HCT116 (cell line): Measurements from ENCODE around the gene RFESD. TPM values are rescaled to one million over a fixed set of nuclear protein-coding genes. Genes with fewer than 3 reads are reported as not detected.

ENCODE experiments used
- ATAC-seq: fragments of 200-7000 bp; cut with Tn5 transposase; 2 replicates; pipeline ENCODE4 v1.9.1; 2020; ENCODE audit warnings: mild to moderate bottlenecking, moderate library complexity
- BruUV-seq: library from RNA; stranded (reverse); fragments of 400-500 nt; replicated peaks from 2 replicates; lab custom pipeline; 2021; lab: Mats Ljungman, UMichigan
- CTCF ChIA-PET: fragments of 300-600 bp; sonication (Branson Sonifier 250); formaldehyde crosslinking; loops from one replicate; lab custom pipeline; 2021; ENCODE audit warnings: antibody characterized with exemption; lab: Charles Lee
- POLR2A ChIA-PET: fragments of 300-600, 350-600 bp; sonication (Branson Sonifier 250); formaldehyde crosslinking; loops from one replicate; lab custom pipeline; 2021; ENCODE audit warnings: antibody characterized with exemption; lab: Charles Lee
- RAD21 ChIA-PET, 2 experiments: fragments of 300-600 bp; sonication (Branson Sonifier 250); formaldehyde crosslinking; loops; one replicate each; lab custom pipeline; 2023; ENCODE audit warnings: low total read pairs in 2 of 2; ENCODE audit not compliant: uncharacterized antibody in 2 of 2, unreplicated experiment in 2 of 2, low non-redundant PET in 1 of 2; lab: Charles Lee
- DNase-seq: peaks from one replicate; pipeline ENCODE4 v3.0.0-alpha.2; 2010; ENCODE audit warnings: low read depth, low spot score
- H2AFZ ChIP-seq: fragments of 200-600 bp; shearing (Covaris generic), sonication (generic); 2 replicates; pipeline ENCODE4 v1.6.1; 2017; ENCODE audit warnings: low read depth, mixed run types, mixed read lengths, antibody characterized with exemption, low read length; ENCODE audit not compliant: poor library complexity, severe bottlenecking
- H3K27ac ChIP-seq: 2 replicates; pipeline ENCODE4 v1.5.1; 2012; ENCODE audit warnings: low read depth, low read length
- H3K27me3 ChIP-seq: fragments of 200-600 bp; sonication (generic); 2 replicates; pipeline ENCODE4 v1.6.1; 2016; ENCODE audit warnings: mixed run types, low read length, mixed read lengths; ENCODE audit not compliant: insufficient read depth
- H3K36me3 ChIP-seq, 2 experiments: fragments of 200-500 bp in 1 of 2; fragments of 200-600 bp in 1 of 2; sonication (Bioruptor generic) in 1 of 2; sonication (generic) in 1 of 2; 2 replicates each; pipeline versions ENCODE4 v1.5.1 to v1.6.1; 2014 to 2016; ENCODE audit warnings: low read length in 2 of 2, inconsistent platforms in 1 of 2, mixed read lengths in 1 of 2, mixed run types in 1 of 2; ENCODE audit not compliant: insufficient read depth in 2 of 2, control insufficient read depth in 1 of 2
- H3K4me1 ChIP-seq, 2 experiments: fragments of 200-600 bp in 1 of 2; sonication (generic) in 1 of 2; 2 replicates each; pipeline versions ENCODE4 v1.5.1 to v1.6.1; 2012 to 2017; ENCODE audit warnings: low read length in 2 of 2, inconsistent platforms in 1 of 2, mild to moderate bottlenecking in 1 of 2, mixed read lengths in 1 of 2, mixed run types in 1 of 2, moderate library complexity in 1 of 2; ENCODE audit not compliant: insufficient read depth in 2 of 2, control insufficient read depth in 1 of 2
- H3K4me2 ChIP-seq: fragments of 200-600 bp; sonication (generic); 2 replicates; pipeline ENCODE4 v1.6.1; 2017; ENCODE audit warnings: mixed run types, low read length, mixed read lengths
- H3K4me3 ChIP-seq, 2 experiments: fragments of 200-600 bp in 1 of 2; sonication (generic) in 1 of 2; replicated peaks in 1 of 2; 2 replicates each; pipeline ENCODE4 v1.5.1; 2011 to 2016; ENCODE audit warnings: low read length in 2 of 2, control low read depth in 1 of 2, low read depth in 1 of 2, mild to moderate bottlenecking in 1 of 2, mixed read lengths in 1 of 2, mixed run types in 1 of 2
- H3K79me2 ChIP-seq: fragments of 200-600 bp; sonication (generic); 2 replicates; pipeline ENCODE4 v1.6.1; 2017; ENCODE audit warnings: mild to moderate bottlenecking, mixed run types, low read length, moderate library complexity, mixed read lengths; ENCODE audit not compliant: insufficient read depth
- H3K9ac ChIP-seq: fragments of 200-600 bp; sonication (generic); 2 replicates; pipeline ENCODE4 v1.6.1; 2016; ENCODE audit warnings: low read length, mixed read lengths
- H3K9me2 ChIP-seq: fragments of 200-600 bp; sonication (generic), shearing (Covaris generic); 2 replicates; pipeline ENCODE4 v1.6.1; 2017; ENCODE audit warnings: mixed run types, mild to moderate bottlenecking, moderate library complexity; ENCODE audit not compliant: insufficient read depth
- H3K9me3 ChIP-seq, 2 experiments: fragments of 200-500 bp in 1 of 2; fragments of 200-600 bp in 1 of 2; sonication (Bioruptor generic) in 1 of 2; sonication (generic) in 1 of 2; 2 replicates each; pipeline ENCODE4 v1.6.1; 2014 to 2017; ENCODE audit warnings: low read length in 2 of 2, mixed read lengths in 2 of 2, inconsistent platforms in 1 of 2, low read depth in 1 of 2, mild to moderate bottlenecking in 1 of 2, mixed run types in 1 of 2, moderate library complexity in 1 of 2; ENCODE audit not compliant: control insufficient read depth in 1 of 2, insufficient read depth in 1 of 2
- H4K20me1 ChIP-seq: fragments of 200-600 bp; sonication (generic), shearing (Covaris generic); 2 replicates; pipeline ENCODE4 v1.6.1; 2017; ENCODE audit warnings: mixed run types, mild to moderate bottlenecking, moderate library complexity; ENCODE audit not compliant: insufficient read depth
- CBX3 ChIP-seq: IDR thresholded peaks from 2 replicates; pipeline ENCODE4 v1.6.1; 2012; ENCODE audit warnings: low read depth
- CEBPB ChIP-seq: IDR thresholded peaks from 2 replicates; pipeline ENCODE4 v1.6.1; 2012; ENCODE audit warnings: low read depth
- ELF1 ChIP-seq: IDR thresholded peaks from 2 replicates; pipeline ENCODE4 v1.6.1; 2012; ENCODE audit warnings: low read depth, borderline replicate concordance
- EZH2phosphoT487 ChIP-seq: fragments of 200-600 bp; IDR thresholded peaks from 2 replicates; pipeline ENCODE4 v1.6.1; 2018; ENCODE audit warnings: antibody characterized with exemption, borderline replicate concordance
- JUND ChIP-seq: IDR thresholded peaks from 2 replicates; pipeline ENCODE4 v1.6.1; 2012
- POLR2AphosphoS5 ChIP-seq: IDR thresholded peaks from 2 replicates; pipeline ENCODE4 v1.6.1; 2011; ENCODE audit warnings: mild to moderate bottlenecking, low read depth, low read length, moderate library complexity
- RAD21 ChIP-seq: IDR thresholded peaks from 2 replicates; pipeline ENCODE4 v1.6.1; 2012; ENCODE audit warnings: low read depth, mild to moderate bottlenecking
- SP1 ChIP-seq: IDR thresholded peaks from 2 replicates; pipeline ENCODE4 v1.6.1; 2012; ENCODE audit warnings: low read depth
- SRF ChIP-seq: IDR thresholded peaks from 2 replicates; pipeline ENCODE4 v1.6.1; 2012; ENCODE audit warnings: low read depth
- TCF7L2 ChIP-seq: IDR thresholded peaks from 2 replicates; pipeline ENCODE4 v1.7.0; 2011; ENCODE audit warnings: borderline replicate concordance, inconsistent platforms; ENCODE audit not compliant: insufficient read depth, insufficient read length; ENCODE audit errors: extremely low read depth
- ZFX ChIP-seq: fragments of 450-650 bp; IDR thresholded peaks from 2 replicates; pipeline ENCODE4 v1.6.1; 2017
- ZNF274 ChIP-seq: fragments of 200-500 bp; sonication (Bioruptor generic); IDR thresholded peaks from 2 replicates; pipeline ENCODE4 v1.6.1; 2014; ENCODE audit warnings: mild to moderate bottlenecking, low read depth, low read length, inconsistent platforms
- intact Hi-C: fragments of 100-400 bp; cut with micrococcal nuclease; formaldehyde crosslinking; loops from 2 replicates; pipeline ENCODE4 v1.10.0; 2022
- total RNA-seq: library from RNA; stranded (reverse); gene quantifications from one replicate; pipeline ENCODE4 v1.2.1, GENCODE V29; 2021; ENCODE audit not compliant: unreplicated experiment
- TF ChIP-seq, protein P1 (sequence below), 3 experiments: fragments of 200-600 bp in 1 of 3; sonication (generic) in 1 of 3; IDR thresholded peaks in 2 of 3; conservative IDR thresholded peaks in 1 of 3; 2 replicates each; pipeline ENCODE4 v1.5.1; 2012 to 2017; ENCODE audit warnings: low read depth in 2 of 3, low read length in 2 of 3, antibody characterized with exemption in 1 of 3, borderline replicate concordance in 1 of 3, control low read depth in 1 of 3, mild to moderate bottlenecking in 1 of 3, mixed read lengths in 1 of 3, mixed run types in 1 of 3, moderate library complexity in 1 of 3; ENCODE audit not compliant: insufficient read depth in 1 of 3
- TF ChIP-seq, protein P2 (sequence below): IDR thresholded peaks from 2 replicates; pipeline ENCODE4 v1.6.1; 2011; ENCODE audit warnings: mild to moderate bottlenecking, low read length, moderate library complexity; ENCODE audit not compliant: insufficient replicate concordance; ENCODE audit errors: extremely low read depth
- TF ChIP-seq, protein P3 (sequence below): IDR thresholded peaks from 2 replicates; pipeline ENCODE4 v1.6.1; 2012
- TF ChIP-seq, protein P4 (sequence below): IDR thresholded peaks from 2 replicates; pipeline ENCODE4 v1.6.1; 2012

RFESD gene
- total RNA-seq, 1 experiment from 2014 or later = 4.1 TPM

DNA sequence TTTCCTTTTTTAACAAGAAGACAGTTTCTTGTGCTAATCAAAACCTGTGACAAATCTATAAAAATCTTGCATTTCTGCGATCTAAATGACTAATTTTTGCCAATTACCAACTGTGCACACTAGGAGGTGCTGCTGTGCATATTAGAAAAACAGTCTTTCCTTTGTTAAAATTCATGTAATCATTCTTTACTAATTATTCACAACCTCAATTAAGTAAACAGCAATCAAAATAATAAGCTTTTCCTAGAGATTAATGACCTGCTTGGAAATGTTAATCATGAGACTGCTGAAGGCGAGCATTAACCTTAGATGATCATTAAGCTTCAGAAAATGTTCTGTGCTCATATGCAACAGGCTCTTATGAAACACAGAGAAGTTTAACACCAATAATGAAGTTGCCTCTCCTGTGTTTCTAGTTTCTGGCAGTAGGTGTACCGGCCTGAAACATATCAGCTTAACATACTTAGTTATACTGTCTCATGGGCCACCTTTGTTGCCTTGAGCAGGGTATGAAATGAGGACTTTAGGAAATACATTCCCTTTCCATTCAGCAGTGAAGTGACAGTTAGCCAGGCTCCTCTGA lies 17.7 kb downstream of the RFESD start (continued):
- TF ChIP-seq CEBPB (no peak; the same call in 1 of the 2 replicates), ZNF274 (no peak), RAD21 (peak; percentile 74)
- TF ChIP-seq, all 23 proteins: peak for 4

DNA sequence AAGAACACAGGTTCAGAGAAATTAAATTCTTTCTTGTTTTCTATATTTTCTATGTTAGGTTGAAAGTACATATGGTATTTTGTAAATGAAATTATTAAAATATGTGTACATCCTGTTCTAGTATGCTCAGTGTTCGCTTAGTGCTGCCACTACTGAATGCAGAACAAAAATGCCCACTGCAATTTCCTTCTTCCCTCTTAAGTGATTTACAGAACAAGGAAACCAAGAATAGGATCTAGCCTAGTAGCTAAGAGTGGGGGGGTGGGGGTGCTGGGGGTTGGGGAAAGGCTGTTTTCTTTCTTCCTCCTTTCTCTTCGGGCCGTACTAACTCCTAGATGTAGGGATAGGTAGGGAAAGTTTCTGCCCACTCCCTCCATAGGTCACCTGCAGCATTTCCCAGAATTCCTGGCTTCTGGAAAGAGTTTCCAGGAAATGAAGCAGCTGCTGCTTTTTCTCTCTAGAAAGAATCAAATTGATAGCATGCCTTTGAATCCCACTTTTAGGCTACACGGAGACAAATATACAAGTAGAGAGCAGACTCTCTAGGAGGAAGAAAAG lies 20.6 kb downstream of the RFESD start:
- Histone ChIP-seq H3K9me3 (no peaks in the 10 kb centered on the region), H3K9ac (no peak overlapping the region), H3K4me2 (no peak overlapping the region), H2AFZ (peak overlapping the region; percentile 94), H3K36me3 (no peaks in the 10 kb centered on the region), H3K27me3 (no peaks in the 10 kb centered on the region), H4K20me1 (no peaks in the 10 kb centered on the region), H3K9me2 (no peaks in the 10 kb centered on the region), H3K27ac (no peak overlapping the region), H3K4me3 (no peak overlapping the region), H3K4me1 (peaks cover 0 to 9% of the 10 kb centered on the region in 2 experiments; a peak in 3 of 4 replicates), H3K79me2 (no peaks in the 10 kb centered on the region)
- no peak for ATAC-seq
- ChIA-PET POLR2A (interaction anchor here (0.7 kb wide), 1 partner anchor 21 kb away, joined by 3 read pairs; the partner anchor contains the start of gene RFESD), CTCF (interaction anchor here (1.0 to 1.5 kb wide), 2 partner anchors 31 to 114 kb away, joined by 3 to 8 read pairs; no protein-coding TSS in a partner anchor), RAD21 (no interaction called here)
- no peak for DNase-seq
- BruUV-seq = no TSS peak
- TF ChIP-seq SP1 (no peak), JUND (no peak), TCF7L2 (no peak), ELF1 (no peak), CBX3 (no peak), SRF (no peak), RAD21 (no peak), ZFX (no peak), POLR2AphosphoS5 (no peak), EZH2phosphoT487 (no peak)
- TF ChIP-seq, protein P1, sequence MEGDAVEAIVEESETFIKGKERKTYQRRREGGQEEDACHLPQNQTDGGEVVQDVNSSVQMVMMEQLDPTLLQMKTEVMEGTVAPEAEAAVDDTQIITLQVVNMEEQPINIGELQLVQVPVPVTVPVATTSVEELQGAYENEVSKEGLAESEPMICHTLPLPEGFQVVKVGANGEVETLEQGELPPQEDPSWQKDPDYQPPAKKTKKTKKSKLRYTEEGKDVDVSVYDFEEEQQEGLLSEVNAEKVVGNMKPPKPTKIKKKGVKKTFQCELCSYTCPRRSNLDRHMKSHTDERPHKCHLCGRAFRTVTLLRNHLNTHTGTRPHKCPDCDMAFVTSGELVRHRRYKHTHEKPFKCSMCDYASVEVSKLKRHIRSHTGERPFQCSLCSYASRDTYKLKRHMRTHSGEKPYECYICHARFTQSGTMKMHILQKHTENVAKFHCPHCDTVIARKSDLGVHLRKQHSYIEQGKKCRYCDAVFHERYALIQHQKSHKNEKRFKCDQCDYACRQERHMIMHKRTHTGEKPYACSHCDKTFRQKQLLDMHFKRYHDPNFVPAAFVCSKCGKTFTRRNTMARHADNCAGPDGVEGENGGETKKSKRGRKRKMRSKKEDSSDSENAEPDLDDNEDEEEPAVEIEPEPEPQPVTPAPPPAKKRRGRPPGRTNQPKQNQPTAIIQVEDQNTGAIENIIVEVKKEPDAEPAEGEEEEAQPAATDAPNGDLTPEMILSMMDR (IDR thresholded peaks at IDR 0.05 in 2 of 3, conservative IDR thresholded peaks at IDR 0.05 in 1 of 3; ENCODE audit: borderline replicate concordance in 1 of 3, insufficient read depth in 1 of 3, low read depth in 2 of 3, low read length in 2 of 3) = no peak
- TF ChIP-seq, protein P2, sequence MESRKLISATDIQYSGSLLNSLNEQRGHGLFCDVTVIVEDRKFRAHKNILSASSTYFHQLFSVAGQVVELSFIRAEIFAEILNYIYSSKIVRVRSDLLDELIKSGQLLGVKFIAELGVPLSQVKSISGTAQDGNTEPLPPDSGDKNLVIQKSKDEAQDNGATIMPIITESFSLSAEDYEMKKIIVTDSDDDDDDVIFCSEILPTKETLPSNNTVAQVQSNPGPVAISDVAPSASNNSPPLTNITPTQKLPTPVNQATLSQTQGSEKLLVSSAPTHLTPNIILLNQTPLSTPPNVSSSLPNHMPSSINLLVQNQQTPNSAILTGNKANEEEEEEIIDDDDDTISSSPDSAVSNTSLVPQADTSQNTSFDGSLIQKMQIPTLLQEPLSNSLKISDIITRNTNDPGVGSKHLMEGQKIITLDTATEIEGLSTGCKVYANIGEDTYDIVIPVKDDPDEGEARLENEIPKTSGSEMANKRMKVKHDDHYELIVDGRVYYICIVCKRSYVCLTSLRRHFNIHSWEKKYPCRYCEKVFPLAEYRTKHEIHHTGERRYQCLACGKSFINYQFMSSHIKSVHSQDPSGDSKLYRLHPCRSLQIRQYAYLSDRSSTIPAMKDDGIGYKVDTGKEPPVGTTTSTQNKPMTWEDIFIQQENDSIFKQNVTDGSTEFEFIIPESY = no peak
- TF ChIP-seq, protein P3, sequence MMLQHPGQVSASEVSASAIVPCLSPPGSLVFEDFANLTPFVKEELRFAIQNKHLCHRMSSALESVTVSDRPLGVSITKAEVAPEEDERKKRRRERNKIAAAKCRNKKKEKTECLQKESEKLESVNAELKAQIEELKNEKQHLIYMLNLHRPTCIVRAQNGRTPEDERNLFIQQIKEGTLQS = no peak
- TF ChIP-seq, protein P4, sequence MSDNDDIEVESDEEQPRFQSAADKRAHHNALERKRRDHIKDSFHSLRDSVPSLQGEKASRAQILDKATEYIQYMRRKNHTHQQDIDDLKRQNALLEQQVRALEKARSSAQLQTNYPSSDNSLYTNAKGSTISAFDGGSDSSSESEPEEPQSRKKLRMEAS = no peak
- intact Hi-C loops = no loop called here
